CD4-positive, alpha-beta T cell (primary cell): ENCODE data around the gene HAPLN2. TPM values are rescaled to one million over a fixed set of nuclear protein-coding genes. Genes with fewer than 3 reads are reported as not detected.

Experiments
- ATAC-seq: fragments of 200-7000 bp; cut with Tn5 transposase; one replicate; pipeline ENCODE4 v1.10.0; 2022; ENCODE audit warnings: mild to moderate bottlenecking; ENCODE audit not compliant: poor library complexity
- CTCF ChIA-PET: fragments of 350-600 bp; sonication (Branson Sonifier 250); formaldehyde crosslinking; loops from one replicate; lab custom pipeline; 2021; ENCODE audit warnings: antibody characterized with exemption, inconsistent platforms; lab: Charles Lee
- POLR2A ChIA-PET: fragments of 350-600 bp; sonication (Branson Sonifier 250); formaldehyde crosslinking; loops from one replicate; lab custom pipeline; 2021; ENCODE audit warnings: antibody characterized with exemption, inconsistent platforms; lab: Charles Lee
- DNase-seq, 14 experiments: peaks; one replicate each; pipeline ENCODE4 v3.0.0-alpha.2; 2013 to 2020; ENCODE audit warnings: mixed read lengths in 2 of 14
- H3K27ac ChIP-seq, 2 donors: one replicate each; pipeline versions ENCODE4 v1.5.1 to v1.7.0; 2013; ENCODE audit warnings: low read length in 2 of 2, low read depth in 1 of 2, mild to moderate bottlenecking in 1 of 2
- H3K27me3 ChIP-seq, 2 experiments: 1 replicate in 1 of 2; 2 replicates in 1 of 2; pipeline versions ENCODE4 v1.6.1 to v1.7.0; 2013; ENCODE audit warnings: low read length in 2 of 2, control low read depth in 1 of 2, mild to moderate bottlenecking in 1 of 2, moderate library complexity in 1 of 2; ENCODE audit not compliant: insufficient read depth in 2 of 2, control insufficient read depth in 1 of 2
- H3K36me3 ChIP-seq: one replicate; pipeline ENCODE4 v1.6.1; 2013; ENCODE audit warnings: low read length, control low read depth; ENCODE audit not compliant: insufficient read depth
- H3K4me1 ChIP-seq: one replicate; pipeline ENCODE4 v1.6.1; 2013; ENCODE audit warnings: low read length, control low read depth; ENCODE audit not compliant: insufficient read depth
- H3K4me3 ChIP-seq: one replicate; pipeline ENCODE4 v1.5.1; 2013; ENCODE audit warnings: mild to moderate bottlenecking, low read length, moderate library complexity
- H3K9me3 ChIP-seq, 2 experiments: 1 replicate in 1 of 2; 2 replicates in 1 of 2; pipeline versions ENCODE4 v1.6.1 to v1.7.0; 2013; ENCODE audit warnings: low read length in 2 of 2, mild to moderate bottlenecking in 2 of 2, control low read depth in 1 of 2, moderate library complexity in 1 of 2; ENCODE audit not compliant: control insufficient read depth in 1 of 2, insufficient read depth in 1 of 2
- H3K27ac Mint-ChIP-seq: one replicate; pipeline ENCODE4 v1.8.0; 2020; ENCODE audit warnings: mixed read lengths
- H3K27me3 Mint-ChIP-seq: one replicate; pipeline ENCODE4 v1.8.0; 2021; ENCODE audit warnings: mixed read lengths
- H3K36me3 Mint-ChIP-seq: one replicate; pipeline ENCODE4 v1.8.0; 2021; ENCODE audit warnings: low read depth, mixed read lengths
- H3K4me1 Mint-ChIP-seq: one replicate; pipeline ENCODE4 v1.8.0; 2021; ENCODE audit warnings: low read depth, mixed read lengths
- H3K4me3 Mint-ChIP-seq: one replicate; pipeline ENCODE4 v1.8.0; 2020; ENCODE audit warnings: mild to moderate bottlenecking, mixed read lengths
- H3K9me3 Mint-ChIP-seq: one replicate; pipeline ENCODE4 v1.8.0; 2020; ENCODE audit warnings: mixed read lengths
- intact Hi-C, 2 experiments: fragments of 100-400 bp; cut with DNase I in 1 of 2; cut with micrococcal nuclease in 1 of 2; formaldehyde crosslinking; loops; one replicate each; pipeline versions ENCODE4 v1.15.1 to v1.9.0; 2023 to 2025; cut with DNase I, micrococcal nuclease
- total RNA-seq, 174 experiments: library from RNA in 2 of 174; stranded (reverse) in 2 of 174; gene quantifications; one replicate each; pipeline ENCODE4 v1.2.3 and lab custom pipeline; 2021 to 2026
- TF ChIP-seq, protein P1 (sequence below): fragments of 200-600 bp; IDR thresholded peaks from one replicate; pipeline ENCODE4 v1.8.0; 2022; ENCODE audit warnings: antibody characterized with exemption, mild to moderate bottlenecking

Gene HAPLN2
- total RNA-seq, 2 experiments from 2014 or later, result 0.44 to 0.56 TPM

DNA sequence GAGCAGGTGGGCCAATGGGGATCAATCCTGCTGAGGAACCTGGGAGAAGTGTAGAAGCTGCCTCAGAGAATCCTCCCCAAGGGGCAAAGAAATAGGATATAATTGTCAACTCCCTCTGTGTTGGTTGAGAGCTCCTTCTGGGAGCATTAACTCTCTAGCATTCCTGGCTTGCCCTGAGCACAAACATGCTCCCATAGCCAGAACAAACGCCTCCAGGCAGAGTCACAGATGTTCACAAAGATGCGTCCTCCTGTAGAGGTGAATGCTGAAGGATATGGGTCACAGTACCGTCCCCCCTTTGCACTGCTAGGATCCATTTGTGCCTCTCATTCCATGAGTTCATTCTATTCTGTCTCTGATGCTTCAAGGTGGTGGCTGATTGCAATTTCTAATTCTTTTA, 13.1 kb downstream of the HAPLN2 start:
- no peak for ATAC-seq
- Mint-ChIP-seq H3K36me3 (no peaks in the 10 kb centered on the region), H3K9me3 (no peaks in the 10 kb centered on the region), H3K4me3 (no peak overlapping the region), H3K4me1 (no peaks in the 10 kb centered on the region), H3K27ac (no peak overlapping the region), H3K27me3 (peaks cover 84% of the 10 kb centered on the region)
- TF ChIP-seq, protein P1, sequence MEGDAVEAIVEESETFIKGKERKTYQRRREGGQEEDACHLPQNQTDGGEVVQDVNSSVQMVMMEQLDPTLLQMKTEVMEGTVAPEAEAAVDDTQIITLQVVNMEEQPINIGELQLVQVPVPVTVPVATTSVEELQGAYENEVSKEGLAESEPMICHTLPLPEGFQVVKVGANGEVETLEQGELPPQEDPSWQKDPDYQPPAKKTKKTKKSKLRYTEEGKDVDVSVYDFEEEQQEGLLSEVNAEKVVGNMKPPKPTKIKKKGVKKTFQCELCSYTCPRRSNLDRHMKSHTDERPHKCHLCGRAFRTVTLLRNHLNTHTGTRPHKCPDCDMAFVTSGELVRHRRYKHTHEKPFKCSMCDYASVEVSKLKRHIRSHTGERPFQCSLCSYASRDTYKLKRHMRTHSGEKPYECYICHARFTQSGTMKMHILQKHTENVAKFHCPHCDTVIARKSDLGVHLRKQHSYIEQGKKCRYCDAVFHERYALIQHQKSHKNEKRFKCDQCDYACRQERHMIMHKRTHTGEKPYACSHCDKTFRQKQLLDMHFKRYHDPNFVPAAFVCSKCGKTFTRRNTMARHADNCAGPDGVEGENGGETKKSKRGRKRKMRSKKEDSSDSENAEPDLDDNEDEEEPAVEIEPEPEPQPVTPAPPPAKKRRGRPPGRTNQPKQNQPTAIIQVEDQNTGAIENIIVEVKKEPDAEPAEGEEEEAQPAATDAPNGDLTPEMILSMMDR, result no peak
- H3K4me3 ChIP-seq, result no peak overlapping the region
- no peaks in the 10 kb centered on the region for H3K4me1 ChIP-seq
- H3K36me3 ChIP-seq, result no peaks in the 10 kb centered on the region
- intact Hi-C loops, result no loop called here
- ChIA-PET CTCF (no interaction called here), POLR2A (no interaction called here)
- no peak for DNase-seq
- no peaks in the 10 kb centered on the region for H3K9me3 ChIP-seq
- H3K27me3 ChIP-seq, result peaks cover 29 to 32% of the 10 kb centered on the region in 2 experiments
- no peak overlapping the region for H3K27ac ChIP-seq

DNA sequence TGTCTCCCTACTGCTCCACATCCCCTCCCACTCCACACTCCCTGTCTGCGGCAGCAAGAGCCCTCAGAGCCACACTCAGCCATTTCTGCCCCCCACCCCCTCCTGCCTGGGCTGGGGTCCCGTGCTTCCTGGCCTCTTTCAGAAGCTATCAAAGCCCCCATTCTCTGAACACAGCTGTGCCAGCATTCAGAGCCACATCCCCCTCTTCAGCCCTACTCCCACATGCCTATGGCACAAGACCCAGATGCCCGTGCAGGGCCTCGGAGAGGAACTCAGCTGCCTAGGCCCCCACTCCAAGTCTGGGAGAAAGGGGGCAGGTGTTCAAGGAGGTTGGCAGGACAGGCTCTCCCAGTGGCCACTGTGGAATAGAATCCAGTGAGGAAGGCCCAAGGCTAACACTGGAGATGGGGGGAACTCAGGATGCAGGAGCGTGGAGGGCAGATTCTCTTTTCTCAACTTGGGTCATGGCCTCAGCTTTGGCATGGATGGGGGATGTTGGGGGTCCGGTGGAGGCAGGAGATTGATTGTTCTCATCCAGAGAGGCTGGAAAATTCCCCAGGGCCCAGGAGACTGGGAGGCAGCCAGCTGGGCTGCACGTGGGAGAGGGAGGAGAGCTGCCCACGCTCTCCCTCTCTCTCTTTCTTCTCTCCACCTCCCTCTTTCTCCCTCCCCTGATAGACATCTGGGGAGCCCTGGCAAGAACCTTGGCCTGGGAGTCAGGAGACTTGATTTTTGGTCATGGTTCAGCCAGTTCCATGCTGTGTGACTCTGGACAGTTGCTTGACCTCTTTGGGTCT, 19.2 kb downstream of the HAPLN2 start:
- Histone ChIP-seq H3K9me3 (peaks cover 0 to 9% of the 10 kb centered on the region in 2 experiments), H3K4me3 (no peak overlapping the region), H3K36me3 (no peaks in the 10 kb centered on the region), H3K27me3 (peaks cover 69 to 71% of the 10 kb centered on the region in 2 experiments), H3K27ac (no peak overlapping the region), H3K4me1 (peaks cover 22% of the 10 kb centered on the region)
- Mint-ChIP-seq H3K9me3 (no peaks in the 10 kb centered on the region), H3K36me3 (no peaks in the 10 kb centered on the region), H3K27ac (no peak overlapping the region), H3K4me3 (no peak overlapping the region), H3K4me1 (peaks cover 22% of the 10 kb centered on the region), H3K27me3 (peaks cover 84% of the 10 kb centered on the region)
- intact Hi-C loops, result no loop called here
- ChIA-PET POLR2A (no interaction called here), CTCF (no interaction called here)
- TF ChIP-seq, protein P1, result no peak
- DNase-seq, result no peak
- ATAC-seq, result no peak

DNA sequence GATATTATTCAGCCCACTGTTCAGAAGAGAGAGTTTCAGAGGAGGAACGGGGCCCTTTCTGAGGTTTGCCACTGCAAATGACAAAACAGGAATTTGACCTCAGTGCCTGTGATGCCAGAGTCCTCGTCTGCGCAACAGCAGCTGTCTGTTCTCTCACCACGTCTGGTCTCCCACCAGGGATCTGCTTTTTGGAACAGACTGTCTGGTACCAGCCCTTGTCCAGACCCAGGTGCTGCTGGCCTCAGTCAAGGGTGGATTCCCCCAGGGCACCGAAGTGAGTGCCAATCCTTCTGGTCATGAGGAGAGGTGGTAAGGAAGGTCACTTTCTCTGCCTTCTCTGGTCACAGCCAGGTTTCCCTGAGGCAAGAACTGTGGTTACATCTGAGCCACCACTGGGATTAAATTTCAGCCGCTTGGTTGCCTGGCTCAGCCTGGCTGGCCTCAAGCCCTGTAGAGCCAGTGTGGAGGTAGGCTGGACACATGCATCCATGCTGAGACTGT, 20.4 kb downstream of the HAPLN2 start:
- peaks cover 28% of the 10 kb centered on the region for H3K4me1 Mint-ChIP-seq
- no peak overlapping the region for H3K4me3 Mint-ChIP-seq
- ATAC-seq (no peak), DNase-seq (no peak)
- Histone ChIP-seq H3K9me3 (peaks cover 0 to 9% of the 10 kb centered on the region in 2 experiments), H3K27me3 (peaks cover 72 to 81% of the 10 kb centered on the region in 2 experiments), H3K4me3 (no peak overlapping the region), H3K36me3 (no peaks in the 10 kb centered on the region), H3K4me1 (peaks cover 29% of the 10 kb centered on the region), H3K27ac (no peak overlapping the region)
- H3K27me3 Mint-ChIP-seq, result peaks cover 86% of the 10 kb centered on the region
- intact Hi-C loops, result no loop called here
- no peaks in the 10 kb centered on the region for H3K36me3 Mint-ChIP-seq
- ChIA-PET POLR2A (no interaction called here), CTCF (no interaction called here)
- H3K27ac Mint-ChIP-seq, result no peak overlapping the region
- H3K9me3 Mint-ChIP-seq, result no peaks in the 10 kb centered on the region
- TF ChIP-seq, protein P1, result no peak
